ENCODE measurements around the gene PAK1. TPM values are rescaled to one million over a fixed set of nuclear protein-coding genes. Genes with fewer than 3 reads are reported as not detected.

Gene PAK1
- total RNA-seq, 1 donor = 56.2 TPM

- no peak for TF ChIP-seq CTCF (IDR thresholded peaks at IDR 0.05; ENCODE audit: insufficient read depth, low read length)
- no peak overlapping the region for H3K4me3 ChIP-seq (ENCODE audit: low read depth, low read length)
- no peak for DNase-seq (ENCODE audit: low read depth)
Measured at GRCh38 chr11:77332259-77332658, 141.6 kb downstream of the PAK1 start.

- no peak overlapping the region for H3K4me3 ChIP-seq (ENCODE audit: low read depth, low read length)
- DNase-seq (ENCODE audit: low read depth) = no peak
- TF ChIP-seq CTCF (IDR thresholded peaks at IDR 0.05; ENCODE audit: insufficient read depth, low read length) = no peak
Measured at GRCh38 chr11:77325159-77325558, 148.7 kb downstream of the PAK1 start.

GRCh38 chr11:77324508-77324907 lies 149.4 kb downstream of the PAK1 start:
- DNase-seq (ENCODE audit: low read depth) = no peak
- H3K4me3 ChIP-seq (ENCODE audit: low read depth, low read length) = no peak overlapping the region
- TF ChIP-seq CTCF (IDR thresholded peaks at IDR 0.05; ENCODE audit: insufficient read depth, low read length) = no peak

GRCh38 chr11:77322926-77323590 lies 150.8 kb downstream of the PAK1 start:
- H3K4me3 ChIP-seq (ENCODE audit: low read depth, low read length) = no peak overlapping the region
- DNase-seq (ENCODE audit: low read depth) = peak; percentile 22
- TF ChIP-seq CTCF (IDR thresholded peaks at IDR 0.05; ENCODE audit: insufficient read depth, low read length) = no peak

GRCh38 chr11:77322506-77322905 lies 151.4 kb downstream of the PAK1 start:
- peak; percentile 56 for DNase-seq (ENCODE audit: low read depth)
- TF ChIP-seq CTCF (IDR thresholded peaks at IDR 0.05; ENCODE audit: insufficient read depth, low read length) = no peak
- H3K4me3 ChIP-seq (ENCODE audit: low read depth, low read length) = no peak overlapping the region

- H3K4me3 ChIP-seq (ENCODE audit: low read depth, low read length) = no peak overlapping the region
- TF ChIP-seq CTCF (IDR thresholded peaks at IDR 0.05; ENCODE audit: insufficient read depth, low read length) = no peak
- no peak for DNase-seq (ENCODE audit: low read depth)
Measured at GRCh38 chr11:77320351-77320750, 153.5 kb downstream of the PAK1 start.

GRCh38 chr11:77318600-77318999 lies 155.3 kb downstream of the PAK1 start:
- no peak overlapping the region for H3K4me3 ChIP-seq (ENCODE audit: low read depth, low read length)
- no peak for DNase-seq (ENCODE audit: low read depth)
- TF ChIP-seq CTCF (IDR thresholded peaks at IDR 0.05; ENCODE audit: insufficient read depth, low read length) = no peak

All from fibroblast of the aortic adventitia (primary cell).